GM10847 (cell line): ENCODE results near the gene AFF3.

Experiments
- POLR2A ChIP-seq: IDR thresholded peaks from 2 replicates; pipeline ENCODE4 v1.6.1; 2011; ENCODE audit not compliant: insufficient read length; ENCODE audit errors: extremely low read depth

AFF3 gene

GRCh38 chr2:99763764-99764163, 378.6 kb downstream of the AFF3 start:
- no peak for TF ChIP-seq POLR2A

GRCh38 chr2:99762714-99763113, 379.7 kb downstream of the AFF3 start:
- TF ChIP-seq POLR2A, result no peak

GRCh38 chr2:99757611-99758114, 384.7 kb downstream of the AFF3 start:
- no peak for TF ChIP-seq POLR2A

- no peak for TF ChIP-seq POLR2A
Observed at GRCh38 chr2:99756059-99756458, 386.3 kb downstream of the AFF3 start.

- no peak for TF ChIP-seq POLR2A
Observed at GRCh38 chr2:99754210-99754609, 388.2 kb downstream of the AFF3 start.

- no peak for TF ChIP-seq POLR2A
Observed at GRCh38 chr2:99753505-99753904, 388.9 kb downstream of the AFF3 start.

GRCh38 chr2:99748344-99748743, 394.0 kb downstream of the AFF3 start:
- TF ChIP-seq POLR2A, result no peak

GRCh38 chr2:99747842-99748241, 394.5 kb downstream of the AFF3 start:
- no peak for TF ChIP-seq POLR2A

- no peak for TF ChIP-seq POLR2A
Observed at GRCh38 chr2:99743146-99743545, 399.2 kb downstream of the AFF3 start.

GRCh38 chr2:99737537-99737936, 404.9 kb downstream of the AFF3 start:
- no peak for TF ChIP-seq POLR2A

- TF ChIP-seq POLR2A, result no peak
Observed at GRCh38 chr2:99735753-99736152, 406.6 kb downstream of the AFF3 start.

- no peak for TF ChIP-seq POLR2A
Observed at GRCh38 chr2:99734236-99734635, 408.2 kb downstream of the AFF3 start.

- no peak for TF ChIP-seq POLR2A
Observed at GRCh38 chr2:99729104-99730025, 413.0 kb downstream of the AFF3 start.

- no peak for TF ChIP-seq POLR2A
Observed at GRCh38 chr2:99728166-99728565, 414.2 kb downstream of the AFF3 start.

- TF ChIP-seq POLR2A, result no peak
Observed at GRCh38 chr2:99727199-99727598, 415.2 kb downstream of the AFF3 start.

GRCh38 chr2:99726691-99727090, 415.7 kb downstream of the AFF3 start:
- no peak for TF ChIP-seq POLR2A

- no peak for TF ChIP-seq POLR2A
Observed at GRCh38 chr2:99725820-99726219, 416.6 kb downstream of the AFF3 start.
